Peyer's patch (tissue), 4 donors: ENCODE data around the gene FLNA.

Source experiments
- POLR2A ChIP-seq, 2 donors: fragments of 450-650 bp; IDR thresholded peaks; one replicate each; pipeline ENCODE4 v1.5.1; 2017; ENCODE audit warnings: antibody characterized with exemption in 2 of 2, mild to moderate bottlenecking in 2 of 2, moderate library complexity in 2 of 2
- TF ChIP-seq, protein P1 (sequence below), 6 experiments: fragments of 450-650 bp in 4 of 6; fragments of 200-600 bp in 2 of 6; sonication (generic) in 1 of 6; IDR thresholded peaks; one replicate each; pipeline ENCODE4 v1.5.1; 2017 to 2019; ENCODE audit warnings: antibody characterized with exemption in 6 of 6, mild to moderate bottlenecking in 3 of 6, moderate library complexity in 1 of 6

DNA sequence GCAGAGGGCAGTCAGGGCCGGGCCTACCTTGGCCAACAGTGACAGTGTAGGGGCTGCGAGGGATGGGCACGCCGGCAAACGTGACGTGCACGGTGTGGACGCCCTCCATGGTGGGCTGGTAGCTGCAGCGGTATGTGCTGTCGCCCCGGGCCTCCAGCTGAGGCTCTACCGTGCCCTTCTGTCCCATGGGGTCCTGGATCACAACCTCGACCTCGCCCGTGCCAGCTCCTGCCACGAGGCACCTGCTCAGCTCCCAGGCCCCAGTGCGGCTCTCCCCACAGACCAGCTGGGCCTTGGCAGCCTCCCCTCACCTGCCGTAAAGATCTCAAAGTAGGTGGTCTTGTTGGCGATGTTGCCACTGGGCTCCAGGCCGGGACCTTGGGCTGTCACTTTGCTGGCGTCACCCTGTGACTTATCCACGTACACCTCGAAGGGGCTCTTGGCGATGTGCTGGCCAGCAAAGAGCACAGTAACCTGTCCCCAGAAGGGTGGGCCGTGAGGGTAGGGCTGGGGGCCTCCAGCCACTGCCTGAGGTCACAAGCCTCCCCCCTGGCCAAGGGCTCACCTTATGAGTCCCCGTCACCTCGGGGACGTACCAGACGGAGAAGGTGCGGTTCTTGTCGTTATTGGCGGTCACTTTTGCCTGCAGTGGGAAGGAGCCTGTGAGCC lies 8.3 kb downstream of the FLNA start:
- TF ChIP-seq, protein P1, sequence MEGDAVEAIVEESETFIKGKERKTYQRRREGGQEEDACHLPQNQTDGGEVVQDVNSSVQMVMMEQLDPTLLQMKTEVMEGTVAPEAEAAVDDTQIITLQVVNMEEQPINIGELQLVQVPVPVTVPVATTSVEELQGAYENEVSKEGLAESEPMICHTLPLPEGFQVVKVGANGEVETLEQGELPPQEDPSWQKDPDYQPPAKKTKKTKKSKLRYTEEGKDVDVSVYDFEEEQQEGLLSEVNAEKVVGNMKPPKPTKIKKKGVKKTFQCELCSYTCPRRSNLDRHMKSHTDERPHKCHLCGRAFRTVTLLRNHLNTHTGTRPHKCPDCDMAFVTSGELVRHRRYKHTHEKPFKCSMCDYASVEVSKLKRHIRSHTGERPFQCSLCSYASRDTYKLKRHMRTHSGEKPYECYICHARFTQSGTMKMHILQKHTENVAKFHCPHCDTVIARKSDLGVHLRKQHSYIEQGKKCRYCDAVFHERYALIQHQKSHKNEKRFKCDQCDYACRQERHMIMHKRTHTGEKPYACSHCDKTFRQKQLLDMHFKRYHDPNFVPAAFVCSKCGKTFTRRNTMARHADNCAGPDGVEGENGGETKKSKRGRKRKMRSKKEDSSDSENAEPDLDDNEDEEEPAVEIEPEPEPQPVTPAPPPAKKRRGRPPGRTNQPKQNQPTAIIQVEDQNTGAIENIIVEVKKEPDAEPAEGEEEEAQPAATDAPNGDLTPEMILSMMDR (IDR thresholded peaks at IDR 0.05): no peak
- TF ChIP-seq POLR2A (IDR thresholded peaks at IDR 0.05): no peak
